Lower leg skin (tissue), 4 donors: ENCODE results near the gene POGZ. TPM values are rescaled to one million over a fixed set of nuclear protein-coding genes. Genes with fewer than 3 reads are reported as not detected.

Experiments
- DNase-seq, 2 donors: peaks; one replicate each; pipeline ENCODE4 v3.0.0-alpha.2; 2019; ENCODE audit warnings: low spot score in 2 of 2
- H3K4me3 ChIP-seq: fragments of 200-600 bp; sonication (generic); 2 replicates; pipeline ENCODE4 v1.5.1; 2017; ENCODE audit warnings: mild to moderate bottlenecking, low read depth; ENCODE audit not compliant: poor library complexity, severe bottlenecking
- POLR2A ChIP-seq, 2 donors: fragments of 450-650 bp; IDR thresholded peaks; one replicate each; pipeline ENCODE4 v1.6.1; 2016 to 2017; ENCODE audit warnings: antibody characterized with exemption in 2 of 2, mild to moderate bottlenecking in 1 of 2, moderate library complexity in 1 of 2
- WGBS, 2 donors: methylation state at CpG; one replicate each; pipeline ENCODE4 v1.1.5; 2018; 5-methylcytosine and 5-hydroxymethylcytosine counted together
- intact Hi-C: fragments of 100-400 bp; cut with DNase I; formaldehyde crosslinking; loops from one replicate; pipeline ENCODE4 v1.15.0; 2023; ENCODE audit warnings: low total_unique reads
- total RNA-seq, 4 donors: library from RNA; depleted of rRNA; stranded (reverse); fragments of >200 nt; gene quantifications; one replicate each; pipeline ENCODE4 v1.1.0, GENCODE V29; 2016
- TF ChIP-seq, protein P1 (sequence below), 3 donors: fragments of 450-650 bp; IDR thresholded peaks; one replicate each; pipeline ENCODE4 v1.5.1; 2016; ENCODE audit warnings: antibody characterized with exemption in 3 of 3, mild to moderate bottlenecking in 3 of 3, moderate library complexity in 2 of 3

Gene POGZ, protein sequence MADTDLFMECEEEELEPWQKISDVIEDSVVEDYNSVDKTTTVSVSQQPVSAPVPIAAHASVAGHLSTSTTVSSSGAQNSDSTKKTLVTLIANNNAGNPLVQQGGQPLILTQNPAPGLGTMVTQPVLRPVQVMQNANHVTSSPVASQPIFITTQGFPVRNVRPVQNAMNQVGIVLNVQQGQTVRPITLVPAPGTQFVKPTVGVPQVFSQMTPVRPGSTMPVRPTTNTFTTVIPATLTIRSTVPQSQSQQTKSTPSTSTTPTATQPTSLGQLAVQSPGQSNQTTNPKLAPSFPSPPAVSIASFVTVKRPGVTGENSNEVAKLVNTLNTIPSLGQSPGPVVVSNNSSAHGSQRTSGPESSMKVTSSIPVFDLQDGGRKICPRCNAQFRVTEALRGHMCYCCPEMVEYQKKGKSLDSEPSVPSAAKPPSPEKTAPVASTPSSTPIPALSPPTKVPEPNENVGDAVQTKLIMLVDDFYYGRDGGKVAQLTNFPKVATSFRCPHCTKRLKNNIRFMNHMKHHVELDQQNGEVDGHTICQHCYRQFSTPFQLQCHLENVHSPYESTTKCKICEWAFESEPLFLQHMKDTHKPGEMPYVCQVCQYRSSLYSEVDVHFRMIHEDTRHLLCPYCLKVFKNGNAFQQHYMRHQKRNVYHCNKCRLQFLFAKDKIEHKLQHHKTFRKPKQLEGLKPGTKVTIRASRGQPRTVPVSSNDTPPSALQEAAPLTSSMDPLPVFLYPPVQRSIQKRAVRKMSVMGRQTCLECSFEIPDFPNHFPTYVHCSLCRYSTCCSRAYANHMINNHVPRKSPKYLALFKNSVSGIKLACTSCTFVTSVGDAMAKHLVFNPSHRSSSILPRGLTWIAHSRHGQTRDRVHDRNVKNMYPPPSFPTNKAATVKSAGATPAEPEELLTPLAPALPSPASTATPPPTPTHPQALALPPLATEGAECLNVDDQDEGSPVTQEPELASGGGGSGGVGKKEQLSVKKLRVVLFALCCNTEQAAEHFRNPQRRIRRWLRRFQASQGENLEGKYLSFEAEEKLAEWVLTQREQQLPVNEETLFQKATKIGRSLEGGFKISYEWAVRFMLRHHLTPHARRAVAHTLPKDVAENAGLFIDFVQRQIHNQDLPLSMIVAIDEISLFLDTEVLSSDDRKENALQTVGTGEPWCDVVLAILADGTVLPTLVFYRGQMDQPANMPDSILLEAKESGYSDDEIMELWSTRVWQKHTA (N-terminal part only)
- 10 to 100 TPM; 23.7 to 71.8 (median 26.8) TPM for total RNA-seq

- TF ChIP-seq, protein P1, sequence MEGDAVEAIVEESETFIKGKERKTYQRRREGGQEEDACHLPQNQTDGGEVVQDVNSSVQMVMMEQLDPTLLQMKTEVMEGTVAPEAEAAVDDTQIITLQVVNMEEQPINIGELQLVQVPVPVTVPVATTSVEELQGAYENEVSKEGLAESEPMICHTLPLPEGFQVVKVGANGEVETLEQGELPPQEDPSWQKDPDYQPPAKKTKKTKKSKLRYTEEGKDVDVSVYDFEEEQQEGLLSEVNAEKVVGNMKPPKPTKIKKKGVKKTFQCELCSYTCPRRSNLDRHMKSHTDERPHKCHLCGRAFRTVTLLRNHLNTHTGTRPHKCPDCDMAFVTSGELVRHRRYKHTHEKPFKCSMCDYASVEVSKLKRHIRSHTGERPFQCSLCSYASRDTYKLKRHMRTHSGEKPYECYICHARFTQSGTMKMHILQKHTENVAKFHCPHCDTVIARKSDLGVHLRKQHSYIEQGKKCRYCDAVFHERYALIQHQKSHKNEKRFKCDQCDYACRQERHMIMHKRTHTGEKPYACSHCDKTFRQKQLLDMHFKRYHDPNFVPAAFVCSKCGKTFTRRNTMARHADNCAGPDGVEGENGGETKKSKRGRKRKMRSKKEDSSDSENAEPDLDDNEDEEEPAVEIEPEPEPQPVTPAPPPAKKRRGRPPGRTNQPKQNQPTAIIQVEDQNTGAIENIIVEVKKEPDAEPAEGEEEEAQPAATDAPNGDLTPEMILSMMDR (IDR thresholded peaks at IDR 0.05): no peak
- no peak for TF ChIP-seq POLR2A (IDR thresholded peaks at IDR 0.05)
- peak within 1 kb of the TSS; percentile 63 for H3K4me3 ChIP-seq
- intact Hi-C loops: no loop called here
- peak; percentile 95 to 99 for DNase-seq
- 14 to 16% methylated on average over 24 of the region's 30 CpGs for WGBS, 2 donors
These were observed at the start of gene POGZ for GRCh38 chr1:151459331-151460046. POGZ (minus strand) TSS chr1:151459494; CDS start chr1:151442204, 17,290 bp downstream.

DNA sequence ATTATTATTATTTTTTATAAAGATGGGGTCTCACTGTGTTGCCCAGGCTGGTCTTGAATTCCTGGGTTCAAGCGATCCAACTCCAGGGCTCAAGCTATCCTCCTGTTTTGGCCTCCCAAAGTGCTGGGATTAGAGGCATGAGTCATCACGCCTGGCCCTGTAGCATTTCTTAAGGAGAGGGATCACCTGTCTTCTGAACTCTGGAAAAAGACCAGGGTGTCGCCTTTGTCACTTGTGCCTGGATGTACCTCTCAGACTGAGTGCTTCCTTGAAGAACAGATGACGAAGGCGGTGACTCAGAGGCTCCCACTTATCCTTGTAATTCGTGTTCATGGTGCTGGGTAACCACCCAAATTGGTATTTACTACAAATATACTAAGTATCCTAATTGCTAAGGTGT is 49.5 kb upstream of the POGZ start:
- no peak for DNase-seq
- H3K4me3 ChIP-seq: no peak overlapping the region
- TF ChIP-seq, protein P1 (IDR thresholded peaks at IDR 0.05): no peak
- no peak for TF ChIP-seq POLR2A (IDR thresholded peaks at IDR 0.05)
- intact Hi-C loops: no loop called here
- WGBS, 2 donors: 73 to 74% methylated on average over 6 of the region's 6 CpGs

GRCh38 chr1:151504759-151505158 is 45.5 kb upstream of the POGZ start:
- DNase-seq: no peak
- no peak for TF ChIP-seq POLR2A (IDR thresholded peaks at IDR 0.05)
- TF ChIP-seq, protein P1 (IDR thresholded peaks at IDR 0.05): no peak
- H3K4me3 ChIP-seq: no peak overlapping the region
- intact Hi-C loops: no loop called here
- 89 to 94% methylated on average over 4 of the region's 4 CpGs for WGBS, 2 donors

DNA sequence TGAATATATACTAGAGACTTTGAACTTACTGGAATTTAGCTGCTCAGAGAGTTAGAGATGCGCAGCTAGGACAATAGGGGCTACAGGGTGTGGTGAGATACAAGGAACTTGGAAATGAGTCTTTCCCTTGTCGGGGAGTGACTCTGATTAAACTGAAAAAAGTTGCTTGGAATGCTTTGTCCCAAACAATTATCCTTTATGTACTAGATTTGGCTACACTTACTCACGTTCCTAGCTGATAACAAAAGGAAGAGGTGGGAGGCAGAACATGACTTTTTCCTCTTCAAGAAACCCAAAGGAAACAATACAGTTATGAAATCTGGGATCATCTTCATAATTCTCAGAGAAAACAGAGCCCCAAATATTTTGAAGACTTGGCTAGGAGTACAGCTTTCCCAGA is 45.0 kb upstream of the POGZ start:
- TF ChIP-seq POLR2A (IDR thresholded peaks at IDR 0.05): no peak
- TF ChIP-seq, protein P1 (IDR thresholded peaks at IDR 0.05): no peak

More for the DNA sequence above, 45.0 kb upstream of the POGZ start:
- H3K4me3 ChIP-seq: no peak overlapping the region
- 47 to 58% methylated on average over 3 of the region's 3 CpGs for WGBS, 2 donors
- no peak for DNase-seq
- intact Hi-C loops: no loop called here
